HepG2 (cell line): ENCODE results near the gene LDLR. TPM values are rescaled to one million over a fixed set of nuclear protein-coding genes. Genes with fewer than 3 reads are reported as not detected.
A peak's percentile ranks its signal among the peaks of the same experiment; 100 is the strongest.

Source experiments
- AGO1 ChIP-seq: fragments of 200-400 bp; formaldehyde crosslinking; IDR thresholded peaks from 2 replicates; pipeline ENCODE4 v1.6.1; 2017; ENCODE audit warnings: mild to moderate bottlenecking, low read depth, low read length, moderate library complexity; ENCODE audit not compliant: poor library complexity, severe bottlenecking
- CAMTA2 ChIP-seq: sonication (generic); formaldehyde crosslinking; IDR thresholded peaks from 2 replicates; pipeline ENCODE4 v1.4.0; 2020; ENCODE audit warnings: mild to moderate bottlenecking, missing genetic modification reagents, borderline replicate concordance
- DNMT3B ChIP-seq: conservative IDR thresholded peaks from 2 replicates; pipeline ENCODE4 v1.6.1; 2016; ENCODE audit warnings: missing biosample characterization, control low read depth
- FOXA3 ChIP-seq: IDR thresholded peaks from 2 replicates; pipeline ENCODE4 v1.6.1; 2016; ENCODE audit warnings: missing genetic modification reagents, missing compliant biosample characterization
- MAFG ChIP-seq: sonication (generic); formaldehyde crosslinking; IDR thresholded peaks from 2 replicates; pipeline ENCODE4 v1.5.1; 2020; ENCODE audit warnings: mild to moderate bottlenecking, missing genetic modification reagents
- MTF2 ChIP-seq: sonication (generic); formaldehyde crosslinking; IDR thresholded peaks from 2 replicates; pipeline ENCODE4 v1.5.0; 2020; ENCODE audit warnings: missing genetic modification reagents, borderline replicate concordance
- MYNN ChIP-seq: sonication (generic); formaldehyde crosslinking; IDR thresholded peaks from 2 replicates; pipeline ENCODE4 v1.4.0; 2020; ENCODE audit warnings: mild to moderate bottlenecking, low read depth, missing genetic modification reagents
- NFE2L1 ChIP-seq: sonication (generic); formaldehyde crosslinking; IDR thresholded peaks from 2 replicates; pipeline ENCODE4 v1.4.0; 2020; ENCODE audit warnings: missing genetic modification reagents, mild to moderate bottlenecking, borderline replicate concordance
- NR3C1 ChIP-seq: sonication (generic); formaldehyde crosslinking; IDR thresholded peaks from 2 replicates; pipeline ENCODE4 v1.4.0; 2020; ENCODE audit warnings: missing genetic modification reagents
- PAX8 ChIP-seq: sonication (generic); formaldehyde crosslinking; IDR thresholded peaks from 2 replicates; pipeline ENCODE4 v1.8.0; 2022; ENCODE audit warnings: mild to moderate bottlenecking, missing genetic modification reagents, borderline replicate concordance
- PHB2 ChIP-seq: fragments of 450-650 bp; IDR thresholded peaks from 2 replicates; pipeline ENCODE4 v1.6.1; 2018; ENCODE audit not compliant: partially characterized antibody
- RBM22 ChIP-seq: fragments of 200-400 bp; formaldehyde crosslinking; optimal IDR thresholded peaks from 2 replicates; pipeline ENCODE3; 2017; ENCODE audit warnings: mild to moderate bottlenecking, low read length, moderate library complexity
- RORA ChIP-seq: sonication (generic); formaldehyde crosslinking; IDR thresholded peaks from 2 replicates; pipeline ENCODE4 v1.5.0; 2020; ENCODE audit warnings: mild to moderate bottlenecking, missing genetic modification reagents, moderate library complexity
- TBX3 ChIP-seq: fragments of 450-650 bp; IDR thresholded peaks from 2 replicates; pipeline ENCODE4 v1.6.1; 2017; ENCODE audit warnings: antibody characterized with exemption, mild to moderate bottlenecking, inconsistent platforms, borderline replicate concordance
- TCF7 ChIP-seq: sonication (generic); IDR thresholded peaks from 2 replicates; pipeline ENCODE4 v1.6.1; 2016; ENCODE audit warnings: antibody characterized with exemption, low read depth
- U2AF2 ChIP-seq: fragments of 200-400 bp; formaldehyde crosslinking; IDR thresholded peaks from 2 replicates; pipeline ENCODE4 v1.6.1; 2017; ENCODE audit warnings: low read depth, mild to moderate bottlenecking, low read length
- ZBTB7B ChIP-seq: sonication (generic); formaldehyde crosslinking; IDR thresholded peaks from 2 replicates; pipeline ENCODE4 v1.4.0; 2020; ENCODE audit warnings: missing genetic modification reagents
- ZNF235 ChIP-seq: sonication (generic); formaldehyde crosslinking; IDR thresholded peaks from 2 replicates; pipeline ENCODE4 v1.8.1; 2023; ENCODE audit warnings: mild to moderate bottlenecking, missing genetic modification reagents, borderline replicate concordance
- ZNF33B ChIP-seq: sonication (generic); formaldehyde crosslinking; IDR thresholded peaks from 2 replicates; pipeline ENCODE4 v1.5.1; 2020; ENCODE audit warnings: mild to moderate bottlenecking, missing genetic modification reagents
- ZNF543 ChIP-seq: sonication (generic); formaldehyde crosslinking; IDR thresholded peaks from 2 replicates; pipeline ENCODE4 v1.4.0; 2020; ENCODE audit warnings: mild to moderate bottlenecking, missing genetic modification reagents
- ZNF589 ChIP-seq: sonication (generic); formaldehyde crosslinking; conservative IDR thresholded peaks from 2 replicates; pipeline ENCODE4 v1.8.0; 2022; ENCODE audit warnings: mild to moderate bottlenecking, moderate library complexity, missing genetic modification reagents
- ZNF7 ChIP-seq: IDR thresholded peaks from 2 replicates; pipeline ENCODE4 v1.6.1; 2016; ENCODE audit warnings: missing biosample characterization, missing genetic modification reagents
- ZNF839 ChIP-seq: sonication (generic); formaldehyde crosslinking; IDR thresholded peaks from 2 replicates; pipeline ENCODE4 v1.4.0; 2020; ENCODE audit warnings: missing genetic modification reagents, mild to moderate bottlenecking, borderline replicate concordance
- polyA plus RNA-seq, 8 experiments: library from polyadenylated mRNA; depleted of rRNA in 3 of 8; stranded (reverse) in 7 of 8; unstranded in 1 of 8; fragments of >200 nt; fragmentation: Illumina TruSeq in 4 of 8; extraction: Trizol in 4 of 8; gene quantifications; 2 replicates each; pipeline versions ENCODE4 v1.2.1 to v1.2.3, GENCODE V29; 2011 to 2016; ENCODE audit warnings: low read depth in 4 of 8, missing spikeins in 1 of 8, mixed read lengths in 1 of 8; ENCODE audit not compliant: insufficient read depth in 1 of 8
- total RNA-seq, 5 experiments: library from RNA; depleted of rRNA; stranded (reverse); fragments of >200 nt; fragmentation: Illumina TruSeq; extraction: Trizol; gene quantifications; 2 replicates each; pipeline ENCODE4 v1.2.3, GENCODE V29; 2016; ENCODE audit warnings: low read depth in 1 of 5
- TF ChIP-seq, protein P1 (sequence below): sonication (generic); formaldehyde crosslinking; IDR thresholded peaks from 2 replicates; pipeline ENCODE4 v1.4.0; 2020; ENCODE audit warnings: missing genetic modification reagents
- TF ChIP-seq, protein P2 (sequence below): sonication (generic); formaldehyde crosslinking; IDR thresholded peaks from 2 replicates; pipeline ENCODE4 v1.4.0; 2020; ENCODE audit warnings: missing genetic modification reagents
- TF ChIP-seq, protein P3 (sequence below): sonication (generic); formaldehyde crosslinking; IDR thresholded peaks from 2 replicates; pipeline ENCODE4 v1.9.0; 2022; ENCODE audit warnings: missing genetic modification reagents, mild to moderate bottlenecking, borderline replicate concordance

The LDLR gene
- total and polyA plus RNA-seq, 2 of the 13 experiments (the other 11 are each of a cell fraction or from before 2014, with no cell fraction given), result 51.6 to 92.5 TPM

DNA sequence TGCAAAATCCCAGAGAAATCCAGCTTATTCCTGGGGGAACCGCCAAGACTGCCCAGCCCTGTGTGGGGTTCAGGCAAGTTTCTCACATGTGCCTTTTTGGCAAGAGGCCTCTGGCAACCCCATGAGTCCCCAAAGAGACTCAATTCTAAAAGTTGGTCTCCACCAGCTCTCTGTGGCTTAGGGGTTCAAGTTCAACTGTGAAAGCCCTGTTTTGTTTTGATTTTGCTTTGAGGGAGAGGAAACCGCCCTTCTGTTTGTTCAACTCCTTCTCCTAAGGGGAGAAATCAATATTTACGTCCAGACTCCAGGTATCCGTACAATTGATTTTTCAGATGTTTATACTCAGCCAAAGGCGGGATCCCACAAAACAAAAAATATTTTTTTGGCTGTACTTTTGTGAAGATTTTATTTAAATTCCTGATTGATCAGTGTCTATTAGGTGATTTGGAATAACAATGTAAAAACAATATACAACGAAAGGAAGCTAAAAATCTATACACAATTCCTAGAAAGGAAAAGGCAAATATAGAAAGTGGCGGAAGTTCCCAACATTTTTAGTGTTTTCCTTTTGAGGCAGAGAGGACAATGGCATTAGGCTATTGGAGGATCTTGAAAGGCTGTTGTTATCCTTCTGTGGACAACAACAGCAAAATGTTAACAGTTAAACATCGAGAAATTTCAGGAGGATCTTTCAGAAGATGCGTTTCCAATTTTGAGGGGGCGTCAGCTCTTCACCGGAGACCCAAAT lies 583 bp upstream of the LDLR start (continued):
- no peak for TF ChIP-seq ZNF235 (CRISPR knock-in tag)
- TF ChIP-seq, protein P1, sequence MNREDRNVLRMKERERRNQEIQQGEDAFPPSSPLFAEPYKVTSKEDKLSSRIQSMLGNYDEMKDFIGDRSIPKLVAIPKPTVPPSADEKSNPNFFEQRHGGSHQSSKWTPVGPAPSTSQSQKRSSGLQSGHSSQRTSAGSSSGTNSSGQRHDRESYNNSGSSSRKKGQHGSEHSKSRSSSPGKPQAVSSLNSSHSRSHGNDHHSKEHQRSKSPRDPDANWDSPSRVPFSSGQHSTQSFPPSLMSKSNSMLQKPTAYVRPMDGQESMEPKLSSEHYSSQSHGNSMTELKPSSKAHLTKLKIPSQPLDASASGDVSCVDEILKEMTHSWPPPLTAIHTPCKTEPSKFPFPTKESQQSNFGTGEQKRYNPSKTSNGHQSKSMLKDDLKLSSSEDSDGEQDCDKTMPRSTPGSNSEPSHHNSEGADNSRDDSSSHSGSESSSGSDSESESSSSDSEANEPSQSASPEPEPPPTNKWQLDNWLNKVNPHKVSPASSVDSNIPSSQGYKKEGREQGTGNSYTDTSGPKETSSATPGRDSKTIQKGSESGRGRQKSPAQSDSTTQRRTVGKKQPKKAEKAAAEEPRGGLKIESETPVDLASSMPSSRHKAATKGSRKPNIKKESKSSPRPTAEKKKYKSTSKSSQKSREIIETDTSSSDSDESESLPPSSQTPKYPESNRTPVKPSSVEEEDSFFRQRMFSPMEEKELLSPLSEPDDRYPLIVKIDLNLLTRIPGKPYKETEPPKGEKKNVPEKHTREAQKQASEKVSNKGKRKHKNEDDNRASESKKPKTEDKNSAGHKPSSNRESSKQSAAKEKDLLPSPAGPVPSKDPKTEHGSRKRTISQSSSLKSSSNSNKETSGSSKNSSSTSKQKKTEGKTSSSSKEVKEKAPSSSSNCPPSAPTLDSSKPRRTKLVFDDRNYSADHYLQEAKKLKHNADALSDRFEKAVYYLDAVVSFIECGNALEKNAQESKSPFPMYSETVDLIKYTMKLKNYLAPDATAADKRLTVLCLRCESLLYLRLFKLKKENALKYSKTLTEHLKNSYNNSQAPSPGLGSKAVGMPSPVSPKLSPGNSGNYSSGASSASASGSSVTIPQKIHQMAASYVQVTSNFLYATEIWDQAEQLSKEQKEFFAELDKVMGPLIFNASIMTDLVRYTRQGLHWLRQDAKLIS (CRISPR knock-in tag), result no peak
- TF ChIP-seq RORA (CRISPR knock-in tag), result no peak
- no peak for TF ChIP-seq PAX8
- no peak for TF ChIP-seq MTF2 (CRISPR knock-in tag)
- peak; percentile 90 for TF ChIP-seq FOXA3 (CRISPR knock-in tag)
- TF ChIP-seq ZNF839, result no peak
- TF ChIP-seq ZNF589 (CRISPR knock-in tag), result no peak
- TF ChIP-seq ZNF543, result no peak
- TF ChIP-seq DNMT3B, result 0 out of 2 replicates have a peak, but pooled peaks have one; percentile 18
- TF ChIP-seq PHB2, result no peak
- no peak for TF ChIP-seq RBM22
- TF ChIP-seq, protein P2, sequence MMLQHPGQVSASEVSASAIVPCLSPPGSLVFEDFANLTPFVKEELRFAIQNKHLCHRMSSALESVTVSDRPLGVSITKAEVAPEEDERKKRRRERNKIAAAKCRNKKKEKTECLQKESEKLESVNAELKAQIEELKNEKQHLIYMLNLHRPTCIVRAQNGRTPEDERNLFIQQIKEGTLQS, result no peak
- TF ChIP-seq, protein P3, sequence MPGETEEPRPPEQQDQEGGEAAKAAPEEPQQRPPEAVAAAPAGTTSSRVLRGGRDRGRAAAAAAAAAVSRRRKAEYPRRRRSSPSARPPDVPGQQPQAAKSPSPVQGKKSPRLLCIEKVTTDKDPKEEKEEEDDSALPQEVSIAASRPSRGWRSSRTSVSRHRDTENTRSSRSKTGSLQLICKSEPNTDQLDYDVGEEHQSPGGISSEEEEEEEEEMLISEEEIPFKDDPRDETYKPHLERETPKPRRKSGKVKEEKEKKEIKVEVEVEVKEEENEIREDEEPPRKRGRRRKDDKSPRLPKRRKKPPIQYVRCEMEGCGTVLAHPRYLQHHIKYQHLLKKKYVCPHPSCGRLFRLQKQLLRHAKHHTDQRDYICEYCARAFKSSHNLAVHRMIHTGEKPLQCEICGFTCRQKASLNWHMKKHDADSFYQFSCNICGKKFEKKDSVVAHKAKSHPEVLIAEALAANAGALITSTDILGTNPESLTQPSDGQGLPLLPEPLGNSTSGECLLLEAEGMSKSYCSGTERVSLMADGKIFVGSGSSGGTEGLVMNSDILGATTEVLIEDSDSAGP (CRISPR knock-in tag), result no peak
- TF ChIP-seq ZNF33B (CRISPR knock-in tag), result no peak
- no peak for TF ChIP-seq NFE2L1 (CRISPR knock-in tag)
- no peak for TF ChIP-seq MYNN (CRISPR knock-in tag)
- TF ChIP-seq TBX3, result no peak
- TF ChIP-seq U2AF2, result no peak
- TF ChIP-seq CAMTA2, result no peak
- TF ChIP-seq ZNF7 (CRISPR knock-in tag), result no peak
- no peak for TF ChIP-seq AGO1
- TF ChIP-seq ZBTB7B, result no peak
- no peak for TF ChIP-seq NR3C1
- TF ChIP-seq TCF7, result peak; percentile 79
- TF ChIP-seq MAFG, result no peak
